ENCODE data around the gene SH3PXD2A. TPM values are rescaled to one million over a fixed set of nuclear protein-coding genes. Genes with fewer than 3 reads are reported as not detected.
A peak's percentile ranks its signal among the peaks of the same experiment; 100 is the strongest.

The SH3PXD2A gene
- total RNA-seq, 4 donors from 2014 or later = 9.4 to 20.6 (median 11.2) TPM

- Histone ChIP-seq H3K36me3 (no peaks in the 10 kb centered on the region), H3K27ac (no peak overlapping the region), H3K27me3 (no peaks in the 10 kb centered on the region), H3K4me3 (replicated peaks in 1 of 3) (no peak overlapping the region), H3K9me3 (no peaks in the 10 kb centered on the region), H3K4me1 (no peaks in the 10 kb centered on the region)
- TF ChIP-seq POLR2A (IDR thresholded peaks at IDR 0.05) (no peak), CTCF (IDR thresholded peaks at IDR 0.05) (no peak)
- DNase-seq = no peak
- intact Hi-C loops (cut with DNase I) = no loop called here
- 91 to 92% methylated on average over 16 of the region's 16 CpGs for WGBS, 2 donors
Observed at GRCh38 chr10:103574097-103575061, 281.0 kb downstream of the SH3PXD2A start.

- Histone ChIP-seq H3K4me3 (replicated peaks in 1 of 3) (no peak overlapping the region), H3K27ac (peak overlapping the region in 1 of 3 donors; percentile 15), H3K27me3 (no peaks in the 10 kb centered on the region), H3K36me3 (no peaks in the 10 kb centered on the region), H3K9me3 (no peaks in the 10 kb centered on the region), H3K4me1 (no peaks in the 10 kb centered on the region)
- 69 to 81% methylated on average over 7 of the region's 7 CpGs for WGBS, 2 donors
- intact Hi-C loops (cut with DNase I) = no loop called here
- TF ChIP-seq CTCF (IDR thresholded peaks at IDR 0.05) = no peak
- TF ChIP-seq POLR2A (IDR thresholded peaks at IDR 0.05) = no peak
- DNase-seq = peak; percentile 13 to 28
Observed at GRCh38 chr10:103573205-103573487, 282.2 kb downstream of the SH3PXD2A start.

GRCh38 chr10:103572347-103573204, 282.8 kb downstream of the SH3PXD2A start:
- no peaks in the 10 kb centered on the region for H3K9me3 ChIP-seq
- WGBS, 2 donors = 80% methylated on average over 10 of the region's 10 CpGs
- peak overlapping the region in 1 of 3 donors; percentile 15 for H3K27ac ChIP-seq
- DNase-seq = no peak
- no peak overlapping the region for H3K4me3 ChIP-seq (replicated peaks in 1 of 3)
- no peaks in the 10 kb centered on the region for H3K27me3 ChIP-seq
- H3K36me3 ChIP-seq = no peaks in the 10 kb centered on the region
- intact Hi-C loops (cut with DNase I) = no loop called here
- no peak for TF ChIP-seq POLR2A (IDR thresholded peaks at IDR 0.05)
- TF ChIP-seq CTCF (IDR thresholded peaks at IDR 0.05) = no peak
- no peaks in the 10 kb centered on the region for H3K4me1 ChIP-seq

GRCh38 chr10:103571656-103571975, 283.8 kb downstream of the SH3PXD2A start:
- H3K27ac ChIP-seq = no peak overlapping the region
- no peaks in the 10 kb centered on the region for H3K4me1 ChIP-seq
- DNase-seq = no peak
- intact Hi-C loops (cut with DNase I) = no loop called here
- 88 to 98% methylated on average over 5 to 18 of the region's 18 CpGs for WGBS, 2 donors
- no peak overlapping the region for H3K4me3 ChIP-seq (replicated peaks in 1 of 3)
- H3K36me3 ChIP-seq = no peaks in the 10 kb centered on the region
- H3K27me3 ChIP-seq = no peaks in the 10 kb centered on the region
- H3K9me3 ChIP-seq = no peaks in the 10 kb centered on the region
- TF ChIP-seq CTCF (IDR thresholded peaks at IDR 0.05) (no peak), POLR2A (IDR thresholded peaks at IDR 0.05) (no peak)
